Fibroblast of mammary gland (primary cell): Measurements from ENCODE around the gene FIP1L1.
A peak's percentile ranks its signal among the peaks of the same experiment; 100 is the strongest.

Experiments used
- DNase-seq: peaks from one replicate; pipeline ENCODE4 v3.0.0-alpha.2; 2010; ENCODE audit warnings: low read depth
- H3K4me3 ChIP-seq: 2 replicates; pipeline ENCODE4 v1.5.1; 2011; ENCODE audit warnings: low read depth, mild to moderate bottlenecking, low read length, moderate library complexity; ENCODE audit not compliant: control insufficient read depth
- TF ChIP-seq, protein P1 (sequence below): conservative IDR thresholded peaks from 2 replicates; pipeline ENCODE4 v1.5.1; 2011; ENCODE audit warnings: low read depth, low read length, inconsistent platforms; ENCODE audit not compliant: control insufficient read depth, insufficient read depth

The FIP1L1 gene

DNA sequence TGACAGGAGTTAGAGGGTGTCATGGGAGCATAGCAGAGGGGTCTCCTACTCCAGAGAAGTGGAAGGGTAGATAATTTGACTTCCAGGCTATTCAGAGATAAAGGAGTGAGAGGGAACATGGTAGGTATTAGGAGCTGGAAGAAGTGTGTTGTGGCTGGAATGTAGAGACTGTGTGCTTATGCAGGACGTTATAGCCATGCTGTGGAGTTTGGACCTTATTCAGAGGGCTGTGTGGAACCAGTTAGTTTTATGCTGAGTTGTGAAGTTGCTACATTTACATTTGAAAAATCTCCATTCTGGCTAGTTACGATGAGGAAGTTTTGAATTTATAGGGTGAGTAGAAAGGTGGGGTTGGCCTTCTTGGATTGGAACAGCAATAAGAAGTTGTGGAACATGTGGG lies 67.5 kb downstream of the FIP1L1 start:
- no peak overlapping the region for H3K4me3 ChIP-seq
- TF ChIP-seq, protein P1, sequence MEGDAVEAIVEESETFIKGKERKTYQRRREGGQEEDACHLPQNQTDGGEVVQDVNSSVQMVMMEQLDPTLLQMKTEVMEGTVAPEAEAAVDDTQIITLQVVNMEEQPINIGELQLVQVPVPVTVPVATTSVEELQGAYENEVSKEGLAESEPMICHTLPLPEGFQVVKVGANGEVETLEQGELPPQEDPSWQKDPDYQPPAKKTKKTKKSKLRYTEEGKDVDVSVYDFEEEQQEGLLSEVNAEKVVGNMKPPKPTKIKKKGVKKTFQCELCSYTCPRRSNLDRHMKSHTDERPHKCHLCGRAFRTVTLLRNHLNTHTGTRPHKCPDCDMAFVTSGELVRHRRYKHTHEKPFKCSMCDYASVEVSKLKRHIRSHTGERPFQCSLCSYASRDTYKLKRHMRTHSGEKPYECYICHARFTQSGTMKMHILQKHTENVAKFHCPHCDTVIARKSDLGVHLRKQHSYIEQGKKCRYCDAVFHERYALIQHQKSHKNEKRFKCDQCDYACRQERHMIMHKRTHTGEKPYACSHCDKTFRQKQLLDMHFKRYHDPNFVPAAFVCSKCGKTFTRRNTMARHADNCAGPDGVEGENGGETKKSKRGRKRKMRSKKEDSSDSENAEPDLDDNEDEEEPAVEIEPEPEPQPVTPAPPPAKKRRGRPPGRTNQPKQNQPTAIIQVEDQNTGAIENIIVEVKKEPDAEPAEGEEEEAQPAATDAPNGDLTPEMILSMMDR = no peak
- no peak for DNase-seq

DNA sequence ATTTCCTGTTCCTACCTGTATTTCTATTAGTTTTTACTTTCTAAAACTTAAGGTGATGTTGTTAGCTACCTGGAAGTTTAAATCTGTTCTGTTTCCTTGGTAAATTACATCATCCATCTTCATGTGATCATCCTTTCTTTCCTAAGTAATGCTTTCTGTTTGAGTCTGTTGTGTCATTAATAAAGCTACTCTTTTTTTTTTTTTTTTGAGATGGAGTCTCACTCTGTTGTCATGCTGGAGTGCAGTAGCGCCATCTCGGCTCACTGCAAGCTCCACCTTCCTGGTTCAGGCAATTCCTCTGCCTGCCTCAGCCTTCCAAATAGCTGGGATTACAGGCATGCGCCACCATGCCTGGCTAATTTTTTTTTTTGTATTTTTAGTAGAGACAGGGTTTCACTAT lies 73.3 kb downstream of the FIP1L1 start:
- TF ChIP-seq, protein P1 = no peak
- no peak overlapping the region for H3K4me3 ChIP-seq
- peak; percentile 64 for DNase-seq

DNA sequence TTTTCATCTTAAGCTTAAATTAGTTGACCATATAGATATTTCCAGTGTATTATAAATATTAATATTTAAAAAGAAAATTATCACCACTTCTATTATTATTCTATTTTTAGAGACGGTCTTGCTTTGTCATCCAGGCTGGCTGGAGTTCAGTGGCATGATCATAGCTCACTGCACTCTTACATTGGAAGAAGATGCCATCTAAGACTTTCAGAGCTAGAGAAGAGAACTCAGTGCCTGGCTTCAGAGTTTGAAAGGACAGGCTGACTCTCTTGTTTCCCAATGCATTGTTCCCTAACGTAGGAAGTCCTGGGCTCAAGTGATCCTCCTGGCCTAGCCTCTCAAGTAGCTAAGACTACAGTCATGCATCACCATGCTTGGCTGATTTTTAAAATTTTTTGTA lies 75.9 kb downstream of the FIP1L1 start:
- peak; percentile 11 for DNase-seq

DNA sequence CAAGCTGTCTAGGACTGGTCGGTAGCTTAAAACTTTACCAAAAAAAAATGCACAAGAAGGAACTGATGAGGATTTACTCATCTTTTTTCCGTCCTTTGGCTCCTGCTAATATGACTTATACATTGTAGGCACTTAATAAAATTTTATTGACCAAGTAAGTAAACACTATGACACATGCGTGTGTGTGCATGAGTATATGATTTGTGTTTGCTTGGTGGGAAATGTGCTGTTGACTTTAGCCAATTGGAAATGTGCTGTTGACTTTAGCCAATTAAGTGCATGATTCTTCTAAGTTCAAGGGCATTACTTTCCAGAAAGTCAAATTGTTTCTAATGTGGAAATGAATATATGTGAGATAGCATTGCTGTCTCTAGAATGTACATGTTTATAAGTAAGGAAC lies 78.3 kb downstream of the FIP1L1 start:
- TF ChIP-seq, protein P1 = no peak
- peak; percentile 33 for DNase-seq
- H3K4me3 ChIP-seq = no peak overlapping the region

More for the DNA sequence above, 75.9 kb downstream of the FIP1L1 start:
- TF ChIP-seq, protein P1 = no peak
- H3K4me3 ChIP-seq = no peak overlapping the region

DNA sequence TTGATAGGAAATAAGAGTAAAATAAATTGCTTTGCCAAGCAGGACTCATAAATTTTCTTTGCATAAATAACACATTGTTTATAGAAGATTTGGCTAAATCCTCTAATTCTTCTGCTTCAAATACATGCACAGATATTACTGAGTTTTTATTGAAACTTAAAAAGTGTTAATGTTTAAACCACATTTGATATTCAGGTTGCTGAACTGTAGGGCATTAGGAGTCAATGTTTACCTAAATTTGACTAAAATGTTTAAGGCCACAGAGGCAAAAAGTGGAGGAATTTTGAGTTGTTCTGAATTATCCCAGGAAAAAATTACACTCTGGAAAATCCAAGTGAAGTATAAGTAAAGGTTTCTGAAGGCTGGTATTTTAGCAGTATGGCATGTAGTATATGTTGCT lies 78.7 kb downstream of the FIP1L1 start:
- DNase-seq = no peak
- H3K4me3 ChIP-seq = no peak overlapping the region
- TF ChIP-seq, protein P1 = no peak

DNA sequence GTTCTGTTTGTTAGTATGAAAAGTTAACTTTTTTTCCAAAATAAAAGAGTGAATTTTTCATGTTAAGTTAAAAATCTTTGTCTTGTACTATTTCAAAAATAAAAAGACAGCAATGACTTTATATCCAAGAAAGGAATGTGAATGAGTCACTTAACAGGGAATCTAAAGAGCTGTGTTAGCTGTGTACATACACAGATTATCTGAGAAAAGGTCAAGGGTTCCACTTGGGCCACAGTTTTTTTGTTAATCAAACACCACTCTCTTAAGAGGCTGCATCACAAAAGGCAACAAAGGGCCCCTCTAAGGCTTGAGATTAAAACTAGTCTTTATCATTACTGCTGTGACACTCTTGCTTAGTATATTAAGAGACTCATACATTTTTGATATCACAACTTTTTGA lies 82.1 kb downstream of the FIP1L1 start:
- DNase-seq = peak; percentile 22
- TF ChIP-seq, protein P1 = no peak
- H3K4me3 ChIP-seq = no peak overlapping the region

DNA sequence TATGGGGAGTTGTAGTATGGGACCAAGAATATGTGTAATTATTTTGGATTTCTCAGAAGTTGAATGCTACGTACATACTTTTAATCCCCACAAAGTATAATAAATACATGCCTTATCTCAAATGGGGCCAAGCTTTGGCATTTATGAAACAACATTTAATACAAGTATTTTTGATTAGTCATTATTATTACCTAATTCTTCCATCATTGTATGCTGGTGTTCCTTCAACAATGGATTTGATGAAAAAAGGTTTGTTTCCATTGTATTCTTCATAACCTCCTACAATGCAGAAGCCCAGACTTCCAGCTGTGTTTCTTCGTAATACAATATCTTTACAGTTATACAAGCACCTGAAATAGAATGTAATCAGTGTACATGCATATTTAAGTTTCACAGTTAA lies 83.8 kb downstream of the FIP1L1 start:
- H3K4me3 ChIP-seq = no peak overlapping the region
- TF ChIP-seq, protein P1 = no peak
- no peak for DNase-seq
